HT1080 (cell line): ENCODE data around the gene B3GNT3. TPM values are rescaled to one million over a fixed set of nuclear protein-coding genes. Genes with fewer than 3 reads are reported as not detected.
"Not testable (repeated sequence)": the region's sequence is repeated elsewhere in the genome, so short reads cannot be mapped to it uniquely, and the experiment has no call there.

Experiments
- DNase-seq: peaks from one replicate; pipeline ENCODE4 v3.0.0-alpha.2; 2015; ENCODE audit warnings: low read depth
- total RNA-seq: library from RNA; depleted of rRNA; stranded (reverse); fragments of >200 nt; shearing (Covaris generic); gene quantifications from 2 replicates; pipeline ENCODE4 v1.2.3, GENCODE V29; 2014

B3GNT3 gene
- total RNA-seq, 1 experiment from 2014 or later, result not detected

GRCh38 chr19:17796838-17797423 lies 2.0 kb downstream of the B3GNT3 start:
- DNase-seq, result no peak

- peak; percentile 79 for DNase-seq
Measured at GRCh38 chr19:17797424-17798201, 2.7 kb downstream of the B3GNT3 start.

GRCh38 chr19:17798599-17798998 lies 3.7 kb downstream of the B3GNT3 start:
- not testable (repeated sequence) for DNase-seq

- DNase-seq, result no peak
Measured at GRCh38 chr19:17802137-17802858, 7.4 kb downstream of the B3GNT3 start.

- peak; percentile 18 for DNase-seq
Measured at GRCh38 chr19:17803264-17803896, 8.4 kb downstream of the B3GNT3 start.

GRCh38 chr19:17805427-17805826 lies 10.5 kb downstream of the B3GNT3 start:
- no peak for DNase-seq

GRCh38 chr19:17806945-17807344 lies 12.0 kb downstream of the B3GNT3 start:
- DNase-seq, result no peak

- no peak for DNase-seq
Measured at GRCh38 chr19:17807731-17808316, 12.9 kb downstream of the B3GNT3 start.

- no peak for DNase-seq
Measured at GRCh38 chr19:17811103-17811502, 16.2 kb downstream of the B3GNT3 start.

- no peak for DNase-seq
Measured at GRCh38 chr19:17811681-17812080, 16.7 kb downstream of the B3GNT3 start.

- no peak for DNase-seq
Measured at GRCh38 chr19:17812099-17812498, 17.2 kb downstream of the B3GNT3 start.

GRCh38 chr19:17817668-17818363 lies 22.9 kb downstream of the B3GNT3 start:
- no peak for DNase-seq

GRCh38 chr19:17821190-17821589 lies 26.3 kb downstream of the B3GNT3 start, which contains the start of gene INSL3:
TSS of gene INSL3 (minus strand) at chr19:17821519. CDS start at chr19:17821506, 13 bp downstream.
- DNase-seq, result no peak

GRCh38 chr19:17824339-17824738 lies 29.4 kb downstream of the B3GNT3 start:
- DNase-seq, result no peak

- DNase-seq, result no peak
Measured at GRCh38 chr19:17826508-17827056, 31.6 kb downstream of the B3GNT3 start.

GRCh38 chr19:17829855-17830566 lies 35.1 kb downstream of the B3GNT3 start:
- no peak for DNase-seq

GRCh38 chr19:17830567-17831418 lies 35.9 kb downstream of the B3GNT3 start:
- DNase-seq, result no peak

- DNase-seq, result no peak
Measured at GRCh38 chr19:17831419-17831888, 36.5 kb downstream of the B3GNT3 start.
